Activated CD4-positive, alpha-beta T cell treated with anti-CD3 and anti-CD28 coated beads for 1 hour (primary cell): ENCODE data around the gene MFSD2A.
"Not testable (repeated sequence)": the region's sequence is repeated elsewhere in the genome, so short reads cannot be mapped to it uniquely, and the experiment has no call there.

Experiments used
- DNase-seq: peaks from one replicate; pipeline ENCODE4 v3.0.0-alpha.2; 2020

The MFSD2A gene

DNA sequence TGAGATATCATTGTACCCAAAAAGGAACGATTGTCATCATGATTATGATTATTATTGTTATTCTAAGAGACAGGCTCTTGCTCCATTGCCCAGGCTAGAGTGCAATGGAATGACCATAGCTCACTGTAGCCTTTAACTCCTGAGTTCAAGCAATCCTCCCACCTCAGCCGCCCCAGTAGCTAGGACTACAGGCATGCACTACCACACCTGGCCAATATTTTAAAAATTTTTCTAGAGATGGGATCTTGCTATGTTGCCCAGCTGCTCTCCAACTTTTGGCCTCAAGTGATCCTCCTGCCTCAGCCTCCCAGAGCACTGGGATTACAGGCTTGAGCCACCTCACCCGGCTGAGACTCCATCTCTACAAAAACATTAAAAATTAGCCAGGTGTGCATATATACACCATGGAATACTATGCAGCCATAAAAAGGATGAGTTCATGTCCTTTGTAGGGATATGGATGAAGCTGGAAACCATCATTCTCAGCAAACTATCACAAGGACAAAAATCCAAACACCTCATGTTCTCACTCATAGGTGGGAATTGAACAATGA is 52.6 kb downstream of the MFSD2A start:
- DNase-seq = not testable (repeated sequence)

DNA sequence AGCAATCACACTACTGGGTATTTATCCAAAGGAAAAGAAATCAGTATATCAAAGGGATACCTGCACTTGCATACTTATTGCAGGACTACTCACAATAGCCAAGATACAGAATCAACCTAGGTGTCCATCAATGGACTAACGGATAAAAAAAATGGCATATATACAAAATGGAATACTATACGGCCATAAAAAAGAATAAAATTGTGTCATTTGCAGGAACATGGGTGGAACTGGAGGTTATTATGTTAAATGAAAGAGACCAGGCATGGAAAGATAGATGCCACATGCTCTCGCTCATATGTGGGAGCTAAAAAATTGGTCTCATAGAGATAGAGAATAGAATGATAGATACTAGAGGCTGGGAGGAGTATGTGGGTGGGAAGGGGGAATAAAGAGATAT is 56.3 kb downstream of the MFSD2A start:
- no peak for DNase-seq

DNA sequence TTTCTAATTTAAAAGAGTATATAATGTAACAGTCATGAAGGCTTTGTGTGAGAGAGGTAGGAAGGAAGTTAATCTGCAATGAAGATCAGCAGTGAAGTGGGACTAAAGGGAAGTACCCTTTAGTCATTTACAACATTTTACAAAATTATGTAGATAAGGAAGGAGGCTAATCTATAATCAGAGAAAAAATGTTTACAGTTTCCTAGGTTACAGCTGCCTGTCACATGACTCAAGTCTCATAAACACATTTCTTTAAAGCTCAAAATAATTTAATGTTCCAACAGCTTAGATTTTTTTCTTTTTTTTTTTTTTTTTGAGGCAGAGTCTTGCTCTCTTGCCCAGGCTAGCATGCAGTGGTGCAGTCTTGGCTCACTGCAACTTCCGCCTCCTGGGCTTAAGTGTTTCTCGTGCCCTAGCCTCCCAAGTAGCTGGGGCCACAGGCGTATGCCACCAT is 59.3 kb downstream of the MFSD2A start:
- no peak for DNase-seq

- DNase-seq = no peak
Observed at GRCh38 chr1:40014812-40015594, 60.1 kb downstream of the MFSD2A start.

- DNase-seq = no peak
Observed at GRCh38 chr1:40017951-40018575, 63.1 kb downstream of the MFSD2A start.
